GM21786 (cell line): ENCODE results near the gene SPPL3.
A peak's percentile ranks its signal among the peaks of the same experiment; 100 is the strongest.
"Not testable (repeated sequence)": the region's sequence is repeated elsewhere in the genome, so short reads cannot be mapped to it uniquely, and the experiment has no call there.

Experiments used
- ATAC-seq: cut with Tn5 transposase; IDR thresholded peaks from one replicate; pipeline ENCODE4 v1.9.1; 2021; ENCODE audit not compliant: unreplicated experiment

SPPL3 gene

GRCh38 chr12:120904197-120904773 is at the start of gene SPPL3:
Gene SPPL3, minus strand, starts transcription at chr12:120904358. Its CDS starts 491 bp downstream, at chr12:120903867.
- peak; percentile 54 for ATAC-seq

GRCh38 chr12:120950807-120951206 is 46.6 kb upstream of the SPPL3 start:
- no peak for ATAC-seq

DNA sequence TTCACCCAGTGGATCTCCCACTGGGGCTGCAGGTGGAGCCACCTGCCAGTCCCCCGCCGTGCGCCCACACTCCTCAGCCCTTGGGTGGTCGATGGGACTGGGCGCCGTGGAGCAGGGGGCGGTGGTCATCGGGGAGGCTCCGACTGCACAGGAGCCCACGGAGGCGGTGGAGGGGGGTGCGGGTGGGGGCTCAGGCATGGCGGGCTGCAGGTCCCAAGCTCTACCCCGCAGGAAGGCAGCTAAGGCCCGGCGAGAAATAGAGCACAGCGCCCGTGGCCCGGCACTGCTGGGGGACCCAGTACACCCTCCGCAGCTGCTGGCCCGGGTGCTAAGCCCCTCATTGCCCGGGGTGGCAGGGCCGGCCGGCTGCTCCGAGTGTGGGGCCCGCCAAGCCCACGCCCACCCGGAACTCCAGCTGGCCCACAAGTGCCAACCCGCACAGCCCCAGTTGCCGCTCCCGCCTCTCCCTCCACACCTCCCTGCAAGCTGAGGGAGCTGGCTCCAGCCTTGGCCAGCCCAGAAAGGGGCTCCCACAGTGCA is 46.2 kb upstream of the SPPL3 start:
- not testable (repeated sequence) for ATAC-seq

- ATAC-seq: not testable (repeated sequence)
Measured at GRCh38 chr12:120945516-120945915, 41.4 kb upstream of the SPPL3 start.

DNA sequence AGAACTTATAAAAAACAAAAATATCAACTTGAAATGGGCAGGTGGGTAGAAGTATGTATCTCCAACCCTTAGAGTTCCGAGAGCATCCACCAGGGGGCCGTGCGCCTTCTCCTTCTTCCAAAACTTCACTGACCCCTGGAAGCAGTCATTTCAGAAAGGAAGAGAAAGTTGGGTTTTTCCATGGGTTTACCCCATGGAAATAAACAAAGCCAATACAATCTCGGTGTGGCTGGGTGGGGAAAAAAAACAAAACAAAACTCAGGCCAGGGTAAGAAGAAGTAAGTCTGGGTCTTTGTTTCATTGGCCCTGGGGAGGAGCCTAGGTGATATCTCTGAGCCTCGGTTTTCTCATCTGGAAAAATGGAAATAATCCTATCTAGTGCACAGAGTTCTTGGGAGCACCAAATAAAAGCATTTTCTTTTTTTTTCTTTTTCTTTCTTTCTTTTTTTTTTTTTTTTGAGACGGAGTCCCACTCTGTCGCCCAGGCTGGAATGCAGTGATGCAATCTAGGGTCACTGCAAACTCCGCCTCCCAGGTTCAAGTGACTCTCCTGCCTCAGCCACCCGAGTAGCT is 40.6 kb upstream of the SPPL3 start:
- no peak for ATAC-seq

DNA sequence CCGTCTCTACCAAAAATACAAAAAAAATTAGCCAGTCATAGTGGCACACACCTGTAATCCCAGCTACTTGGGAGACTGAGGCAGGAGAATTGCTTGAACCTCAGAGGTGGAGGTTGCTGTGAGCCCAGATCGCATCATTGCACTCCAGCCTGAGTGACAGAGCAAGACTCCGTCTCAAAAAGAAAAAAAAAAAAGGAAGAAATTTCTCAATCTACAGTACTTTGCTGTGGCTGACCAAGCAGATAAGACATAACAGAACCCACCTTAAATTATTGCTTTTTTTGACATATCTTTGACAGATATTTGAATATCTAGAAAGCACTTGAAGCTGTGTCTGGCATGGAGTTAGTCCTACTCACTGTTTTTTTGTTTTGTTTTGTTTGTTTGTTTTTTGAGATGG is 39.3 kb upstream of the SPPL3 start:
- ATAC-seq: no peak

DNA sequence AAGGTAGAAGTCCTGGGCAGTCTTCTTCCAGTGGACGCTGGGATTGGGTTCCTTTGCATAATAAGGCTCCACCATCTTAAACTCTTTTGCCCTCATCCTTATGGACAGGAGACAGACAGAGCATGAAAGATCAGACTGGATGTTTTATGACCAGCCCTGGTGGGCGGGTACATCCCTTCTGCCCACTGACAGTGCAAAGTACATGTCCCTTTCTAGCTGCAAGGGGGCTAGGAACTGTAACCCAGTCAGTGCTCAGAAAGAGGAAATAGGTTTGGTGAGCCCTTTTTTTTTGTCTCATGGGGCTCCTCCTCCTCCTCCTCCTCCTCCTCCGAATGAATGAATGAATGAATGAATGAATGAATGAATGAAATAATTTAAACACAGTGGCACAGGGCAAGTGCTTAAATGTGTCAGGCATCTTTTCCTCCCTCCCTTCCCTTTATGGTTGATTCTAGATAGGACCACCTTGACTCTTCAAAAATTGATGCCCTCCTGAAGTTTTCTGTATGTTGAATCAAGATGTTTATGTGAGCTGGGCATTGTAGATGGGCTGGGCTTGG is 37.8 kb upstream of the SPPL3 start:
- no peak for ATAC-seq

GRCh38 chr12:120941412-120941811 is 37.3 kb upstream of the SPPL3 start:
- ATAC-seq: no peak

- no peak for ATAC-seq
Measured at GRCh38 chr12:120940799-120941198, 36.6 kb upstream of the SPPL3 start.

DNA sequence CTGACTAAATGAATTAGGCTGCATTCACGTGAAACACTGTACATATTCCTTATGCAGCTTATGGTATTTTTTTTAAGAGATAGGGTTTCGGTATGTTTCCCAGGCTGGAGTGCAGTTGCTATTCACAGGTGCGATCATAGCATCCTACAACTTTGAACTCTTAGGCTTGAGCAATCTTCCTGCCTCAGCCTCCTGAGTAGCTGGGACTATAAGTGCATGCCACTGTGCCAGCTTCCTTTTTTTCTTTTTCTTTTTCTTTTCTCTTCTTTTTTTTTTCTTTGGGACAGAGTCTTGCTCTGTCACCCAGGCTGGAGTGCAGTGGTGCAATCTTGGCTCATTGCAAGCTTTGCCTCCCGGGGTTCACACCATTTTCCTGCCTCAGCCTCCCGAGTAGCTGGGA is 35.8 kb upstream of the SPPL3 start:
- no peak for ATAC-seq

DNA sequence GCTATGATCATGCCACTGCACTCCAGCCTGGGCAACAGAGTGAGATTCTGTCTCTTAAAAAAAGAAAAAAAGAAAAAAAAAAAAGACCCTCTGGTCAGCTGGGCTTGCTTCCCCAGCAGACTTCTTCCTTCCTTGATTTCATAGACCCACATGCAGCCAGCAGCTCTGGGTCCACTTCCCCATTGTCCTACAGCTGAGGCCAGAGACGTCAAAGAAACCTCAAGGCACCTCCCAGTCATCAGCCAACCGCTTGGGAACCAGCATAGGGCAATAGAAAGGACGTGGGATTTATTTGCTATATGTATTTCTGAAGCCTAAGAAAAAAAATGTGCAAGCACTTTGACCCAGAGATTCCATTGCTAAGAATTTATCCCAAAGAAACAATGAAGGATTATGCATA is 35.4 kb upstream of the SPPL3 start:
- no peak for ATAC-seq

GRCh38 chr12:120938496-120938895 is 34.3 kb upstream of the SPPL3 start:
- no peak for ATAC-seq

GRCh38 chr12:120936197-120936596 is 32.0 kb upstream of the SPPL3 start:
- no peak for ATAC-seq

- no peak for ATAC-seq
Measured at GRCh38 chr12:120933786-120934185, 29.6 kb upstream of the SPPL3 start.

DNA sequence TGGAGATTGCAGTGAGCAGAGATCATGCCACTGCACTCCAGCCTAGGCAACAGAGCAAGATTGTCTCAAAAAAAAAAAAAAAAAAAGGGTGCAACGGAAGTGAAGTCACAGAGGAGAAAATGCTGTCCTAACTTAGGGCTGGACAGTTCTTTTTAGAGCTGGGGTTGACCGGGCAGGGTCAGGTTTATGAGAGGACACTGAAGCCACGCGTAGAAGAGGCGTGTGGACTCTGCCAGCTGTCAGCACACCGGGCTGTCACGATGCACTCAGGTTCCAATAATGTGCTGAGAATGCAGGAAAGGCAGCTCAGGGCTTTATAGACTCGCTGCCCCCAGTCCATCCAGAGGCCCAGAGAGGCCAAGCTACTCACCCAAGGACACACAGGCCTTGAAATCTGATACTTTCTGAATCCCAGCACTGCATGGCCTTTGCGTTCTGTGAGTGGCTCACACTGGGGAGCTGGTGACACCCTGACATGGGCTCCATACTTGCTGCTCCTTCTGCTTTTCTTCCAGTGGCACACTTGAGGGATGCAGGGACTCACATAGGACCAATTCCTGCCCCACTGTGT is 28.9 kb upstream of the SPPL3 start:
- ATAC-seq: no peak

- no peak for ATAC-seq
Measured at GRCh38 chr12:120932058-120932457, 27.9 kb upstream of the SPPL3 start.

- ATAC-seq: no peak
Measured at GRCh38 chr12:120930032-120930431, 25.9 kb upstream of the SPPL3 start.

- no peak for ATAC-seq
Measured at GRCh38 chr12:120928864-120929652, 24.9 kb upstream of the SPPL3 start.

DNA sequence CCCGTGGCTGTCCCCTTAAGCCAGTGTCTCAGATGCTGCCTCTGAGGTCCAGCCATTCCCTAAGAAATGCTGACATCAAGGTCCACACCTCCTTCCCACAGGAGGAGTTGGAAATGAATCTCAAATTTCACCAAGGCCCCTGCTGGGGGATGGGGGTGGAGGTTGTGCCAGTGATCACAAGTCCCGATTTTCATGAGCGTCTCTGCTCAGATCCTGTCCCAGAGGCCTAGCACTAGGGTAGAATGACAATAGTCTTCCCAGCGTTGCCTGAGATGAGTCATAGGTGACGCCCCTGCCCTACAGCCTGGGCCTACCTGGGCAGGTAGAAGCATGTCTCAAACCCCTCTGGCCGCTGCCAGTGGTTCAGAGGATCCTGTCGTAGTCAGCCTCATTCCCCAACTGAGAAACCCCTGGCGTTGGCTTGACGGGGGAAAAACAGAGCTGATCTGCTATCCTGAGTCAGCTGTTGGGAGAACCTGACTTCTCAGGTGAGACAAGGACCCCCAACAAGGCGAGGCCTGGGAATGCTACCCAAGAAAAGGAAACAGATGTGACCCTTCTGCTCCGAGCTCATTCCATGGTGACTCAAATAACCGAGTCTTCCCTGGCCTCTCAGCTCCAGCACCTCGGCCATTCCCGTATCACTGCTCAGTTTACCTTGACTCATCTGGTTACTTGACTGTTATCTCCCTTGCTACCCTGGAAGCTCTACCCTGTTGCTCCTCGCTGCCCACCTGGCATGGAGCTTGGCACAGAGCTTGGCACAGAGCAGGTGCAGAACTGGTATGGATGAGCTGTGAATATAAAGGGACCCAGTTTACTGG is 21.8 kb upstream of the SPPL3 start:
- ATAC-seq: no peak

- no peak for ATAC-seq
Measured at GRCh38 chr12:120922279-120922678, 18.1 kb upstream of the SPPL3 start.

DNA sequence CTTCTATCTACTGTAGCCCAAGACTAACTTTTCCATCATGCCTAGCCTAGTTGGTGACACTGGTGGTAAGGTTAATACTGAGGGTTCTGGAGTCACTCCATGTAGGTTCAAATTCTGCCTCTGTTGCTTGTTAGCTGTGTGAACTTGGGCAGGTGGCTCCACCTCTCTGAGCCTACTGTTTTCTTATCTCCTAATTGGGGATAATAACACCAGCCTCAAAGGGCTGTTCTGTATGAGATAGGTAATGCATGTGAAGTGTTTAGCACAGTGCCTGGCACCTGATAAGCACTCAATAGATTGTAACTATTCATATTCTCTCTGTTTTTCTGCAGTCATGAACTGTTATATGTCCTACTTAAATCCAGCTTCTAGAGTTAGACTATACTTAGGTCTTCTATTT is 17.5 kb upstream of the SPPL3 start:
- ATAC-seq: no peak
